K562 (cell line): ENCODE data around the gene DIS3L.

Experiments
- MLX ChIP-seq, 2 experiments: fragments of 450-650 bp in 1 of 2; sonication (generic) in 1 of 2; formaldehyde crosslinking; conservative IDR thresholded peaks; 2 replicates each; pipeline versions ENCODE4 v1.4.0 to v1.8.1; 2020 to 2022; ENCODE audit warnings: mild to moderate bottlenecking in 1 of 2, missing genetic modification reagents in 1 of 2
- MTA2 ChIP-seq: fragments of 450-650 bp; IDR thresholded peaks from 2 replicates; pipeline ENCODE4 v1.6.1; 2016; ENCODE audit warnings: low read depth
- ZNF354B ChIP-seq: fragments of 250-450 bp; sonication (Bioruptor Pico); IDR thresholded peaks from 2 replicates; pipeline ENCODE4 v1.4.0; 2020
- TF ChIP-seq, protein P1 (sequence below): fragments of 450-650 bp; IDR thresholded peaks from 2 replicates; pipeline ENCODE4 v1.6.1; 2016

- TF ChIP-seq MTA2 = no peak
- no peak for TF ChIP-seq ZNF354B (CRISPR knock-in tag)
- TF ChIP-seq MLX (CRISPR knock-in tag; conservative IDR thresholded peaks at IDR 0.05) = no peak
- TF ChIP-seq, protein P1, sequence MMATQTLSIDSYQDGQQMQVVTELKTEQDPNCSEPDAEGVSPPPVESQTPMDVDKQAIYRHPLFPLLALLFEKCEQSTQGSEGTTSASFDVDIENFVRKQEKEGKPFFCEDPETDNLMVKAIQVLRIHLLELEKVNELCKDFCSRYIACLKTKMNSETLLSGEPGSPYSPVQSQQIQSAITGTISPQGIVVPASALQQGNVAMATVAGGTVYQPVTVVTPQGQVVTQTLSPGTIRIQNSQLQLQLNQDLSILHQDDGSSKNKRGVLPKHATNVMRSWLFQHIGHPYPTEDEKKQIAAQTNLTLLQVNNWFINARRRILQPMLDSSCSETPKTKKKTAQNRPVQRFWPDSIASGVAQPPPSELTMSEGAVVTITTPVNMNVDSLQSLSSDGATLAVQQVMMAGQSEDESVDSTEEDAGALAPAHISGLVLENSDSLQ = no peak
Measured at GRCh38 chr15:66284271-66284670, 9.1 kb upstream of the DIS3L start.
